IMR-90 (cell line): ENCODE data around the gene MMRN2. TPM values are rescaled to one million over a fixed set of nuclear protein-coding genes. Genes with fewer than 3 reads are reported as not detected.
"Not testable (repeated sequence)": the region's sequence is repeated elsewhere in the genome, so short reads cannot be mapped to it uniquely, and the experiment has no call there.

ENCODE experiments used
- ATAC-seq: fragments of 200-7000 bp; cut with Tn5 transposase; 2 replicates; pipeline ENCODE4 v1.9.1; 2020; ENCODE audit warnings: low read depth, mild to moderate bottlenecking, moderate library complexity
- BruUV-seq: library from RNA; stranded (reverse); fragments of 400-500 nt; replicated peaks from 2 replicates; lab custom pipeline; 2021; lab: Mats Ljungman, UMichigan
- CTCF ChIA-PET: fragments of 300-600 bp; formaldehyde crosslinking; extraction: SDS; loops from one replicate; lab custom pipeline; 2021; ENCODE audit warnings: antibody characterized with exemption; lab: Yijun Ruan, JAX
- POLR2A ChIA-PET: fragments of 300-600 bp; sonication (Branson Sonifier 250); formaldehyde crosslinking; loops from one replicate; lab custom pipeline; 2022; ENCODE audit warnings: antibody characterized with exemption; ENCODE audit not compliant: unreplicated experiment; lab: Charles Lee
- DNase-seq: peaks from one replicate; pipeline ENCODE4 v3.0.0; 2013
- H2AFZ ChIP-seq: replicated peaks from 2 replicates; pipeline ENCODE3; 2013; ENCODE audit warnings: low read length, mild to moderate bottlenecking; ENCODE audit not compliant: poor library complexity
- H2AK5ac ChIP-seq: 2 replicates; pipeline ENCODE4 v1.6.1; 2013; ENCODE audit warnings: low read depth, low read length, inconsistent platforms
- H2AK9ac ChIP-seq: replicated peaks from 2 replicates; pipeline ENCODE3; 2013; ENCODE audit warnings: mild to moderate bottlenecking, low read depth, low read length, moderate library complexity; ENCODE audit not compliant: poor library complexity
- H2BK120ac ChIP-seq: 2 replicates; pipeline ENCODE4 v1.6.1; 2013; ENCODE audit warnings: low read depth, low read length, inconsistent platforms
- H2BK15ac ChIP-seq: 3 replicates; pipeline ENCODE4 v1.6.1; 2013; ENCODE audit warnings: low read depth, low read length, inconsistent platforms
- H2BK20ac ChIP-seq: 2 replicates; pipeline ENCODE4 v1.6.1; 2013; ENCODE audit warnings: low read depth, mild to moderate bottlenecking, inconsistent platforms, low read length, moderate library complexity
- H2BK5ac ChIP-seq: 2 replicates; pipeline ENCODE4 v1.6.1; 2013; ENCODE audit warnings: mild to moderate bottlenecking, low read depth, low read length, inconsistent platforms; ENCODE audit not compliant: poor library complexity, severe bottlenecking
- H3K14ac ChIP-seq: replicated peaks from 2 replicates; pipeline ENCODE4 v1.6.1; 2013; ENCODE audit warnings: low read depth, low read length, inconsistent platforms
- H3K18ac ChIP-seq: 2 replicates; pipeline ENCODE4 v1.6.1; 2013; ENCODE audit warnings: low read depth, low read length, control low read depth
- H3K23ac ChIP-seq: 2 replicates; pipeline ENCODE4 v1.6.1; 2013; ENCODE audit warnings: low read depth, low read length, inconsistent platforms
- H3K27ac ChIP-seq: 2 replicates; pipeline ENCODE4 v1.5.1; 2013; ENCODE audit warnings: mild to moderate bottlenecking, control low read depth, low read length; ENCODE audit not compliant: insufficient read depth
- H3K27me3 ChIP-seq: 2 replicates; pipeline ENCODE4 v1.6.1; 2013; ENCODE audit warnings: low read length; ENCODE audit not compliant: control insufficient read depth, insufficient read depth
- H3K36me3 ChIP-seq: 2 replicates; pipeline ENCODE4 v1.6.1; 2013; ENCODE audit warnings: low read length, mixed read lengths; ENCODE audit not compliant: control insufficient read depth, insufficient read depth
- H3K4ac ChIP-seq: 2 replicates; pipeline ENCODE4 v1.6.1; 2013; ENCODE audit warnings: low read depth, low read length, inconsistent platforms
- H3K4me1 ChIP-seq: 2 replicates; pipeline ENCODE4 v1.6.1; 2013; ENCODE audit warnings: low read length, mixed read lengths; ENCODE audit not compliant: control insufficient read depth, insufficient read depth
- H3K4me2 ChIP-seq: 2 replicates; pipeline ENCODE4 v1.6.1; 2013; ENCODE audit warnings: low read depth, mild to moderate bottlenecking, control low read depth, low read length, moderate library complexity
- H3K4me3 ChIP-seq: 2 replicates; pipeline ENCODE4 v1.5.1; 2013; ENCODE audit warnings: low read depth, mild to moderate bottlenecking, control low read depth, low read length, moderate library complexity; ENCODE audit not compliant: insufficient read depth
- H3K56ac ChIP-seq: 2 replicates; pipeline ENCODE4 v1.6.1; 2013; ENCODE audit warnings: low read length, inconsistent platforms; ENCODE audit not compliant: insufficient read depth; ENCODE audit errors: extremely low read depth
- H3K79me1 ChIP-seq, 2 experiments: 2 replicates each; pipeline ENCODE4 v1.6.1; 2013; ENCODE audit warnings: low read length in 2 of 2, inconsistent platforms in 1 of 2, low read depth in 1 of 2
- H3K9ac ChIP-seq: 2 replicates; pipeline ENCODE4 v1.6.1; 2013; ENCODE audit warnings: low read depth, low read length, control low read depth
- H3K9me1 ChIP-seq: 2 replicates; pipeline ENCODE4 v1.6.1; 2013; ENCODE audit warnings: low read length, inconsistent platforms; ENCODE audit not compliant: insufficient read depth
- H3K9me3 ChIP-seq: 2 replicates; pipeline ENCODE4 v1.6.1; 2013; ENCODE audit warnings: low read length; ENCODE audit not compliant: control insufficient read depth, insufficient read depth
- H4K20me1 ChIP-seq: 2 replicates; pipeline ENCODE4 v1.6.1; 2013; ENCODE audit warnings: low read length, inconsistent platforms; ENCODE audit not compliant: insufficient read depth
- H4K5ac ChIP-seq: 2 replicates; pipeline ENCODE4 v1.6.1; 2013; ENCODE audit warnings: mild to moderate bottlenecking, low read depth, low read length, control low read depth
- H4K8ac ChIP-seq, 2 experiments: 2 replicates each; pipeline ENCODE4 v1.6.1; 2013; ENCODE audit warnings: low read depth in 2 of 2, low read length in 2 of 2, control low read depth in 1 of 2, inconsistent platforms in 1 of 2
- H4K91ac ChIP-seq: 2 replicates; pipeline ENCODE4 v1.6.1; 2013; ENCODE audit warnings: low read depth, low read length, inconsistent platforms; ENCODE audit not compliant: insufficient read depth
- CEBPB ChIP-seq: IDR thresholded peaks from 2 replicates; pipeline ENCODE4 v1.6.1; 2012; ENCODE audit warnings: low read depth, low read length, improper control_type of control experiment
- ELK1 ChIP-seq: fragments of 150-350 bp; IDR thresholded peaks from 2 replicates; pipeline ENCODE4 v1.6.1; 2016; ENCODE audit warnings: low read depth, mild to moderate bottlenecking, low read length, moderate library complexity, borderline replicate concordance
- WGBS, 2 experiments: methylation state at CpG; one replicate each; pipeline versions ENCODE4 v1.1.5 to v1.1.7; 2013; ENCODE audit warnings: missing lambda C conversion rate in 2 of 2; ENCODE audit not compliant: insufficient read length in 1 of 2; ENCODE audit errors: extremely low coverage in 2 of 2; 5-methylcytosine and 5-hydroxymethylcytosine counted together
- dilution Hi-C: fragments of 300-500 bp; cut with HindIII; formaldehyde crosslinking; loops from one replicate; pipeline ENCODE4 v1.14.3; 2018; ENCODE audit warnings: low sequenced_read_pairs; ENCODE audit not compliant: unreplicated experiment
- in situ Hi-C: fragments of 300-500 bp; cut with MboI; formaldehyde crosslinking; loops from 3 replicates; pipeline ENCODE4 v1.14.3; 2019; ENCODE audit warnings: low sequenced_read_pairs, inconsistent platforms, mixed read lengths
- intact Hi-C: fragments of 100-400 bp; cut with micrococcal nuclease; formaldehyde crosslinking; loops from 2 replicates; pipeline ENCODE4 v1.10.0; 2022
- polyA plus RNA-seq, 3 experiments: library from polyadenylated mRNA; depleted of rRNA; stranded (reverse); fragments of >200 nt; gene quantifications; 2 replicates each; pipeline ENCODE4 v1.2.3, GENCODE V29; 2012; ENCODE audit warnings: low replicate concordance in 1 of 3
- total RNA-seq: library from RNA; depleted of rRNA; stranded (reverse); fragments of >200 nt; gene quantifications from 2 replicates; pipeline ENCODE4 v1.2.3, GENCODE V29; 2012

The MMRN2 gene
- total and polyA plus RNA-seq, 2 of the 4 experiments (the other 2 are of a cell fraction), result 1.6 to 1.8 TPM

GRCh38 chr10:86992456-86992855, 35.0 kb upstream of the MMRN2 start:
- H2AFZ ChIP-seq, result no peak overlapping the region
- H3K4me2 ChIP-seq, result no peak overlapping the region
- H3K18ac ChIP-seq, result no peak overlapping the region
- H3K9me3 ChIP-seq, result no peaks in the 10 kb centered on the region
- in situ Hi-C loops, result no loop called here
- ATAC-seq (no peak), DNase-seq (no peak)
- H3K27me3 ChIP-seq, result peaks cover 5% of the 10 kb centered on the region; the same call in 1 of the 2 replicates
- no peaks in the 10 kb centered on the region for H3K9me1 ChIP-seq
- H3K56ac ChIP-seq, result no peak overlapping the region
- no peaks in the 10 kb centered on the region for H3K79me1 ChIP-seq
- H2BK5ac ChIP-seq, result no peak overlapping the region
- no TSS peak for BruUV-seq
- intact Hi-C loops, result no loop called here
- H4K8ac ChIP-seq, result no peak overlapping the region
- no peak overlapping the region for H2BK15ac ChIP-seq
- H3K4me1 ChIP-seq, result no peaks in the 10 kb centered on the region
- no peaks in the 10 kb centered on the region for H3K36me3 ChIP-seq
- no peak overlapping the region for H4K91ac ChIP-seq
- H3K23ac ChIP-seq, result no peak overlapping the region
- no peak overlapping the region for H3K14ac ChIP-seq
- H4K20me1 ChIP-seq, result no peaks in the 10 kb centered on the region
- no peak overlapping the region for H2BK20ac ChIP-seq
- no peak overlapping the region for H2AK5ac ChIP-seq
- no peak overlapping the region for H3K27ac ChIP-seq
- no peak overlapping the region for H4K5ac ChIP-seq
- H2AK9ac ChIP-seq, result no peak overlapping the region
- no peak overlapping the region for H3K4me3 ChIP-seq
- H3K4ac ChIP-seq, result no peak overlapping the region
- ChIA-PET CTCF (no interaction called here), POLR2A (no interaction called here)
- no peak for TF ChIP-seq ELK1
- TF ChIP-seq CEBPB, result peak; percentile 34; the same call in 1 of the 2 replicates
- H3K9ac ChIP-seq, result no peak overlapping the region
- no peak overlapping the region for H2BK120ac ChIP-seq
- dilution Hi-C loops, result no loop called here

DNA sequence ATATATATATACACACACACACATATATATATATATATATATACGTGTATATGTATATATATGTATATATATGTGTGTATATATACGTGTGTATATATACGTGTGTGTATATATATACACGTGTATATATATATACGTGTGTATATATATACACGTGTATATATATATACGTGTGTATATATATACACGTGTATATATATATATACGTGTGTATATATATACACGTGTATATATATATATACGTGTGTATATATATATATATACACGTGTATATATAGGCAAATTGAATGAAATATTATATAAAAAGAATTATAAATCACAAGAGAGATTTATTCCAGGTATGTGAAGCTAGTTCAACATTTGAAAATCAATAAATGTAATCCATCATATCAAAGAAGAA, 33.9 kb upstream of the MMRN2 start:
- H3K36me3 ChIP-seq, H3K4me2 ChIP-seq, H4K8ac ChIP-seq, H3K9me1 ChIP-seq, CTCF ChIA-PET, H3K23ac ChIP-seq, H3K4me3 ChIP-seq, POLR2A ChIA-PET, H3K27me3 ChIP-seq, H2AK9ac ChIP-seq, H3K9me3 ChIP-seq, H4K91ac ChIP-seq, H4K20me1 ChIP-seq, H3K18ac ChIP-seq, H2AK5ac ChIP-seq, intact Hi-C loops, H2AFZ ChIP-seq, H3K14ac ChIP-seq, DNase-seq, H3K4ac ChIP-seq, H3K56ac ChIP-seq, H4K5ac ChIP-seq, BruUV-seq, ATAC-seq, H2BK5ac ChIP-seq, H2BK20ac ChIP-seq, H3K27ac ChIP-seq, in situ Hi-C loops, H2BK15ac ChIP-seq, H2BK120ac ChIP-seq, H3K4me1 ChIP-seq, H3K79me1 ChIP-seq, dilution Hi-C loops, H3K9ac ChIP-seq: not testable (repeated sequence)
- WGBS, 2 experiments, result no CpG with 5 or more reads among the region's 12 CpGs
